ENCODE results near the gene MATCAP1. TPM values are rescaled to one million over a fixed set of nuclear protein-coding genes. Genes with fewer than 3 reads are reported as not detected.

Gene MATCAP1
- total RNA-seq, 1 experiment from 2014 or later, result 33.9 TPM

GRCh38 chr16:67184453-67184994 is 761 bp upstream of the MATCAP1 start:
- BruUV-seq (replicated peaks), result no TSS peak
- DNase-seq (ENCODE audit: low spot score), result no peak
- ChIA-PET POLR2A (ENCODE audit: low non-redundant PET) (interaction anchor here (0.7 kb wide), 1 partner anchor 12 kb away, joined by 3 read pairs; no protein-coding TSS in a partner anchor), CTCF (interaction anchor here (0.7 to 1.5 kb wide), 6 partner anchors 8 to 230 kb away, joined by 3 to 8 read pairs (median 4); partner anchors contain the start of gene NOL3)
- H3K4me3 ChIP-seq (ENCODE audit: low read depth, low read length, poor library complexity, severe bottlenecking), result peak overlapping the region; percentile 68
- no peaks in the 10 kb centered on the region for H3K36me3 ChIP-seq (ENCODE audit: insufficient read depth, low read length, poor library complexity, severe bottlenecking)
- no peaks in the 10 kb centered on the region for H3K27me3 ChIP-seq (replicated peaks; ENCODE audit: insufficient read depth, low read depth, low read length, poor library complexity)
- peak overlapping the region; percentile 99 for H3K27ac ChIP-seq (ENCODE audit: low read depth, low read length, poor library complexity, severe bottlenecking)
- intact Hi-C loops (cut with micrococcal nuclease; ENCODE audit: unreplicated experiment), result no loop called here
- no peaks in the 10 kb centered on the region for H3K9me3 ChIP-seq (ENCODE audit: low read depth, low read length, poor library complexity, severe bottlenecking)
- peaks cover 14% of the 10 kb centered on the region for H3K4me1 ChIP-seq (ENCODE audit: insufficient read depth, low read length, poor library complexity, severe bottlenecking)
- no peak for TF ChIP-seq CTCF (conservative IDR thresholded peaks at IDR 0.05; ENCODE audit: low read depth, low read length)

- intact Hi-C loops (cut with micrococcal nuclease; ENCODE audit: unreplicated experiment), result loop anchor here (2.0 kb wide), 1 partner anchor 228 kb away; no protein-coding TSS in a partner anchor
- CTCF ChIA-PET, result no interaction called here
- no TSS peak for BruUV-seq (replicated peaks)
These were observed 508 bp downstream of the MATCAP1 start for GRCh38 chr16:67183284-67183626.

GRCh38 chr16:67182288-67182687 is 1.5 kb downstream of the MATCAP1 start:
- intact Hi-C loops (cut with micrococcal nuclease; ENCODE audit: unreplicated experiment), result loop anchor here (2.0 kb wide), 1 partner anchor 227 kb away; no protein-coding TSS in a partner anchor

More at GRCh38 chr16:67183284-67183626, 508 bp downstream of the MATCAP1 start:
- Histone ChIP-seq H3K4me3 (ENCODE audit: low read depth, low read length, poor library complexity, severe bottlenecking) (peak overlapping the region; percentile 68), H3K36me3 (ENCODE audit: insufficient read depth, low read length, poor library complexity, severe bottlenecking) (no peaks in the 10 kb centered on the region), H3K27me3 (replicated peaks; ENCODE audit: insufficient read depth, low read depth, low read length, poor library complexity) (no peaks in the 10 kb centered on the region), H3K4me1 (ENCODE audit: insufficient read depth, low read length, poor library complexity, severe bottlenecking) (peaks cover 18% of the 10 kb centered on the region), H3K9me3 (ENCODE audit: low read depth, low read length, poor library complexity, severe bottlenecking) (no peaks in the 10 kb centered on the region), H3K27ac (ENCODE audit: low read depth, low read length, poor library complexity, severe bottlenecking) (peak overlapping the region; percentile 99)
- no peak for DNase-seq (ENCODE audit: low spot score)
- TF ChIP-seq CTCF (conservative IDR thresholded peaks at IDR 0.05; ENCODE audit: low read depth, low read length) (no peak), EZH2 (IDR thresholded peaks at IDR 0.05; ENCODE audit: borderline replicate concordance, low read depth, low read length, poor library complexity, severe bottlenecking) (no peak)
- POLR2A ChIA-PET (ENCODE audit: low non-redundant PET), result no interaction called here

More at GRCh38 chr16:67182288-67182687, 1.5 kb downstream of the MATCAP1 start:
- Histone ChIP-seq H3K9me3 (ENCODE audit: low read depth, low read length, poor library complexity, severe bottlenecking) (no peaks in the 10 kb centered on the region), H3K4me1 (ENCODE audit: insufficient read depth, low read length, poor library complexity, severe bottlenecking) (peaks cover 25% of the 10 kb centered on the region), H3K27me3 (replicated peaks; ENCODE audit: insufficient read depth, low read depth, low read length, poor library complexity) (no peaks in the 10 kb centered on the region), H3K36me3 (ENCODE audit: insufficient read depth, low read length, poor library complexity, severe bottlenecking) (no peaks in the 10 kb centered on the region), H3K27ac (ENCODE audit: low read depth, low read length, poor library complexity, severe bottlenecking) (no peak overlapping the region), H3K4me3 (ENCODE audit: low read depth, low read length, poor library complexity, severe bottlenecking) (peak overlapping the region; percentile 68)
- no peak for DNase-seq (ENCODE audit: low spot score)
- ChIA-PET CTCF (no interaction called here), POLR2A (ENCODE audit: low non-redundant PET) (no interaction called here)
- no peak for TF ChIP-seq EZH2 (IDR thresholded peaks at IDR 0.05; ENCODE audit: borderline replicate concordance, low read depth, low read length, poor library complexity, severe bottlenecking)
- no peak for TF ChIP-seq CTCF (conservative IDR thresholded peaks at IDR 0.05; ENCODE audit: low read depth, low read length)
- no TSS peak for BruUV-seq (replicated peaks)
